IMR-90 (cell line): ENCODE data around the gene ARMCX5. TPM values are rescaled to one million over a fixed set of nuclear protein-coding genes. Genes with fewer than 3 reads are reported as not detected.
A peak's percentile ranks its signal among the peaks of the same experiment; 100 is the strongest.

Experiments used
- ATAC-seq: fragments of 200-7000 bp; cut with Tn5 transposase; 2 replicates; pipeline ENCODE4 v1.9.1; 2020; ENCODE audit warnings: low read depth, mild to moderate bottlenecking, moderate library complexity
- Bru-seq: library from RNA; stranded (reverse); fragments of 400-500 nt; gene quantifications from one replicate; lab custom pipeline; 2021; lab: Mats Ljungman, UMichigan
- BruChase-seq, 2 experiments: library from RNA; stranded (reverse); fragments of 400-500 nt; gene quantifications; one replicate each; lab custom pipeline; 2021; lab: Mats Ljungman, UMichigan
- BruUV-seq: library from RNA; stranded (reverse); fragments of 400-500 nt; replicated peaks from 2 replicates; lab custom pipeline; 2021; lab: Mats Ljungman, UMichigan
- CTCF ChIA-PET: fragments of 300-600 bp; formaldehyde crosslinking; extraction: SDS; loops from one replicate; lab custom pipeline; 2021; ENCODE audit warnings: antibody characterized with exemption; lab: Yijun Ruan, JAX
- POLR2A ChIA-PET: fragments of 300-600 bp; sonication (Branson Sonifier 250); formaldehyde crosslinking; loops from one replicate; lab custom pipeline; 2022; ENCODE audit warnings: antibody characterized with exemption; ENCODE audit not compliant: unreplicated experiment; lab: Charles Lee
- DNase-seq: peaks from one replicate; pipeline ENCODE4 v3.0.0; 2013
- H2AFZ ChIP-seq: replicated peaks from 2 replicates; pipeline ENCODE3; 2013; ENCODE audit warnings: low read length, mild to moderate bottlenecking; ENCODE audit not compliant: poor library complexity
- H2AK5ac ChIP-seq: 2 replicates; pipeline ENCODE4 v1.6.1; 2013; ENCODE audit warnings: low read depth, low read length, inconsistent platforms
- H2AK9ac ChIP-seq: replicated peaks from 2 replicates; pipeline ENCODE3; 2013; ENCODE audit warnings: mild to moderate bottlenecking, low read depth, low read length, moderate library complexity; ENCODE audit not compliant: poor library complexity
- H2BK120ac ChIP-seq: 2 replicates; pipeline ENCODE4 v1.6.1; 2013; ENCODE audit warnings: low read depth, low read length, inconsistent platforms
- H2BK15ac ChIP-seq: 3 replicates; pipeline ENCODE4 v1.6.1; 2013; ENCODE audit warnings: low read depth, low read length, inconsistent platforms
- H2BK20ac ChIP-seq: 2 replicates; pipeline ENCODE4 v1.6.1; 2013; ENCODE audit warnings: low read depth, mild to moderate bottlenecking, inconsistent platforms, low read length, moderate library complexity
- H2BK5ac ChIP-seq: 2 replicates; pipeline ENCODE4 v1.6.1; 2013; ENCODE audit warnings: mild to moderate bottlenecking, low read depth, low read length, inconsistent platforms; ENCODE audit not compliant: poor library complexity, severe bottlenecking
- H3K14ac ChIP-seq: replicated peaks from 2 replicates; pipeline ENCODE4 v1.6.1; 2013; ENCODE audit warnings: low read depth, low read length, inconsistent platforms
- H3K18ac ChIP-seq: 2 replicates; pipeline ENCODE4 v1.6.1; 2013; ENCODE audit warnings: low read depth, low read length, control low read depth
- H3K23ac ChIP-seq: 2 replicates; pipeline ENCODE4 v1.6.1; 2013; ENCODE audit warnings: low read depth, low read length, inconsistent platforms
- H3K27ac ChIP-seq: 2 replicates; pipeline ENCODE4 v1.5.1; 2013; ENCODE audit warnings: mild to moderate bottlenecking, control low read depth, low read length; ENCODE audit not compliant: insufficient read depth
- H3K27me3 ChIP-seq: 2 replicates; pipeline ENCODE4 v1.6.1; 2013; ENCODE audit warnings: low read length; ENCODE audit not compliant: control insufficient read depth, insufficient read depth
- H3K36me3 ChIP-seq: 2 replicates; pipeline ENCODE4 v1.6.1; 2013; ENCODE audit warnings: low read length, mixed read lengths; ENCODE audit not compliant: control insufficient read depth, insufficient read depth
- H3K4ac ChIP-seq: 2 replicates; pipeline ENCODE4 v1.6.1; 2013; ENCODE audit warnings: low read depth, low read length, inconsistent platforms
- H3K4me1 ChIP-seq: 2 replicates; pipeline ENCODE4 v1.6.1; 2013; ENCODE audit warnings: low read length, mixed read lengths; ENCODE audit not compliant: control insufficient read depth, insufficient read depth
- H3K4me2 ChIP-seq: 2 replicates; pipeline ENCODE4 v1.6.1; 2013; ENCODE audit warnings: low read depth, mild to moderate bottlenecking, control low read depth, low read length, moderate library complexity
- H3K4me3 ChIP-seq: 2 replicates; pipeline ENCODE4 v1.5.1; 2013; ENCODE audit warnings: low read depth, mild to moderate bottlenecking, control low read depth, low read length, moderate library complexity; ENCODE audit not compliant: insufficient read depth
- H3K56ac ChIP-seq: 2 replicates; pipeline ENCODE4 v1.6.1; 2013; ENCODE audit warnings: low read length, inconsistent platforms; ENCODE audit not compliant: insufficient read depth; ENCODE audit errors: extremely low read depth
- H3K79me1 ChIP-seq, 2 experiments: 2 replicates each; pipeline ENCODE4 v1.6.1; 2013; ENCODE audit warnings: low read length in 2 of 2, inconsistent platforms in 1 of 2, low read depth in 1 of 2
- H3K9ac ChIP-seq: 2 replicates; pipeline ENCODE4 v1.6.1; 2013; ENCODE audit warnings: low read depth, low read length, control low read depth
- H3K9me1 ChIP-seq: 2 replicates; pipeline ENCODE4 v1.6.1; 2013; ENCODE audit warnings: low read length, inconsistent platforms; ENCODE audit not compliant: insufficient read depth
- H3K9me3 ChIP-seq: 2 replicates; pipeline ENCODE4 v1.6.1; 2013; ENCODE audit warnings: low read length; ENCODE audit not compliant: control insufficient read depth, insufficient read depth
- H4K20me1 ChIP-seq: 2 replicates; pipeline ENCODE4 v1.6.1; 2013; ENCODE audit warnings: low read length, inconsistent platforms; ENCODE audit not compliant: insufficient read depth
- H4K5ac ChIP-seq: 2 replicates; pipeline ENCODE4 v1.6.1; 2013; ENCODE audit warnings: mild to moderate bottlenecking, low read depth, low read length, control low read depth
- H4K8ac ChIP-seq, 2 experiments: 2 replicates each; pipeline ENCODE4 v1.6.1; 2013; ENCODE audit warnings: low read depth in 2 of 2, low read length in 2 of 2, control low read depth in 1 of 2, inconsistent platforms in 1 of 2
- H4K91ac ChIP-seq: 2 replicates; pipeline ENCODE4 v1.6.1; 2013; ENCODE audit warnings: low read depth, low read length, inconsistent platforms; ENCODE audit not compliant: insufficient read depth
- POLR2A ChIP-seq: IDR thresholded peaks from 2 replicates; pipeline ENCODE4 v1.6.1; 2012; ENCODE audit warnings: mild to moderate bottlenecking, low read depth, low read length
- RFX5 ChIP-seq: IDR thresholded peaks from 2 replicates; pipeline ENCODE4 v1.8.0; 2012; ENCODE audit warnings: low read depth, mild to moderate bottlenecking, low read length, moderate library complexity
- SMC3 ChIP-seq: fragments of 150-350 bp; IDR thresholded peaks from 2 replicates; pipeline ENCODE4 v1.6.1; 2016; ENCODE audit warnings: low read depth, mild to moderate bottlenecking, antibody characterized with exemption, low read length, moderate library complexity
- WGBS, 2 experiments: methylation state at CpG; one replicate each; pipeline versions ENCODE4 v1.1.5 to v1.1.7; 2013; ENCODE audit warnings: missing lambda C conversion rate in 2 of 2; ENCODE audit not compliant: insufficient read length in 1 of 2; ENCODE audit errors: extremely low coverage in 2 of 2; 5-methylcytosine and 5-hydroxymethylcytosine counted together
- dilution Hi-C: fragments of 300-500 bp; cut with HindIII; formaldehyde crosslinking; loops from one replicate; pipeline ENCODE4 v1.14.3; 2018; ENCODE audit warnings: low sequenced_read_pairs; ENCODE audit not compliant: unreplicated experiment
- in situ Hi-C: fragments of 300-500 bp; cut with MboI; formaldehyde crosslinking; loops from 3 replicates; pipeline ENCODE4 v1.14.3; 2019; ENCODE audit warnings: low sequenced_read_pairs, inconsistent platforms, mixed read lengths
- intact Hi-C: fragments of 100-400 bp; cut with micrococcal nuclease; formaldehyde crosslinking; loops from 2 replicates; pipeline ENCODE4 v1.10.0; 2022
- long read RNA-seq: library from polyadenylated mRNA; unstranded; transcript quantifications from one replicate; pipeline ENCODE4 v2.0.0, GENCODE V29; 2021; ENCODE audit not compliant: unreplicated experiment
- polyA plus RNA-seq, 3 experiments: library from polyadenylated mRNA; depleted of rRNA; stranded (reverse); fragments of >200 nt; gene quantifications; 2 replicates each; pipeline ENCODE4 v1.2.3, GENCODE V29; 2012; ENCODE audit warnings: low replicate concordance in 1 of 3
- total RNA-seq: library from RNA; depleted of rRNA; stranded (reverse); fragments of >200 nt; gene quantifications from 2 replicates; pipeline ENCODE4 v1.2.3, GENCODE V29; 2012; rRNA removed

Gene ARMCX5
- total RNA-seq (20.8 and 24.9 TPM in 2 replicates), polyA plus RNA-seq (2012; rRNA removed) (9.6 and 12.2 TPM in 2 replicates), Bru-seq, nascent RNA (percentile 65 among the genes with signal in this experiment), BruChase-seq, experiment 1, labeled RNA remaining after a 6-hour chase (percentile 55 among the genes with signal in this experiment), BruChase-seq, experiment 2, labeled RNA remaining after a 2-hour chase (percentile 80 among the genes with signal in this experiment)
- 4.1 and 7.0 TPM in 2 replicates for polyA plus RNA-seq (2012; cell fraction: cytosol; rRNA removed)
- polyA plus RNA-seq (2012; cell fraction: nucleus; rRNA removed; ENCODE audit: low replicate concordance), result 4.9 and 15.3 TPM in 2 replicates
- long read RNA-seq, full-length matches to known transcripts, result 9 of 13 reads
- long read RNA-seq, partial matches to known transcripts, result 3 of 13 reads
- long read RNA-seq, other reads (novel, unspliced or antisense), result 1 of 13 reads

DNA sequence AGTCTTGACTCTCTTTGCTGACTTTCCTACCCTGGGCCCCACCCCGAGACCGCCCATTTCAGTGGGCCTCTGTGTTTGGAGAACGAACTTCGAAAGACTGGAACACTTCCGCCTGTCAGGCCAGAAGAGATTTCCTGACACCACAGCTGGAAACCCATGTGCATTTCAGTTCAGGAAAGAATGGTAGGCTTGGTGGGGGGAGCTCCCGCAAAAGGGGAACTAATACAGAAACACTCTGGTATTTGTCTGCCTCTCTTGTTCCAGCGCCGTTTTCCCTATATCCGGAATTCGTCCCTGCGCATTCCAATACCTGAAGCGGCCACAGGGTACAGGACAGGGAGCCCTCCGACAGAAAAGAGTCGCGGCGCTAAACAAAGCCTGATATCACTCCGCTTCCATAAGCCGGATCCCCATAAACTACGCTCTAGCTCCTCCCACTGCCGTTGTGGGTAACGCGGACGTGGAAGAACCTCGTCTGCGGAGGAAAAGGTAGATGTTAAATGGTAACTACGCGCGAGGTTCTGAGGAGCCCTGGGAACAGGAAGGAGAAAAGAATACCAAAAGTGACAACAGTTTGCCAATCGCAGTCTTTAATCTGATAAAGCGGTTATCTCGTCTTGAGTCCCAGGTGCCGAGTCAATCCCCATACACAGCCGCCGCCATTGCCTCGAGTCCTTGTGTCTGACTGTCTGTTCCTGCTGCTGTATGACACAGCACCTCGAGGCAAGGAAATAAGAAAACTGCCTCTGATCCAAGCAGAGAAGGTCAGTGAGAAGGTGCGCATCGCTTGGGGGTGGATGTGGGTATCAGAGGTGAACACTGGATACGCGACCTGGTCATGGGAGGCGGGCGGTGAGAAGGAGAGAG, at the start of gene ARMCX5:
TSS of gene ARMCX5 (plus strand) at position 432 of the 867 bp plus-strand sequence. CDS start 2,627 bp downstream, outside the sequence.
- Histone ChIP-seq H2AK9ac (peak within 1 kb of the TSS; percentile 56), H4K20me1 (no peaks in the 10 kb centered on the region), H2BK120ac (peak within 1 kb of the TSS; percentile 59; the same call in 1 of the 2 replicates), H3K14ac (peak within 1 kb of the TSS; percentile 97), H3K27ac (peak within 1 kb of the TSS; percentile 85), H3K27me3 (no peaks in the 10 kb centered on the region; the same call in 1 of the 2 replicates), H3K4me1 (no peaks in the 10 kb centered on the region; the same call in 1 of the 2 replicates), H3K23ac (peak within 1 kb of the TSS; percentile 89), H4K91ac (peak within 1 kb of the TSS; percentile 65), H4K8ac (peak within 1 kb of the TSS; percentile 69 to 90), H2AK5ac (no peak within 1 kb of the TSS), H4K5ac (peak within 1 kb of the TSS; percentile 81), H2BK5ac (peak within 1 kb of the TSS; percentile 66), H2BK15ac (no peak within 1 kb of the TSS; the same call in 2 of the 3 replicates), H3K56ac (peak within 1 kb of the TSS; percentile 88), H3K18ac (peak within 1 kb of the TSS; percentile 81), H3K9ac (peak within 1 kb of the TSS; percentile 82), H3K4me3 (peak within 1 kb of the TSS; percentile 93), H3K4me2 (peak within 1 kb of the TSS; percentile 67), H3K4ac (peak within 1 kb of the TSS; percentile 91), H3K79me1 (peaks cover 0 to 15% of the 10 kb centered on the region in 2 experiments; a peak in 3 of 4 replicates), H2AFZ (peak within 1 kb of the TSS; percentile 94), H3K9me3 (no peaks in the 10 kb centered on the region), H3K9me1 (peaks cover 5% of the 10 kb centered on the region; the same call in 1 of the 2 replicates), H2BK20ac (no peak within 1 kb of the TSS; the same call in 1 of the 2 replicates), H3K36me3 (peaks cover 4% of the 10 kb centered on the region; the same call in 1 of the 2 replicates)
- peak; percentile 95 for ATAC-seq
- WGBS, 2 experiments, result 27% methylated on average over 6 of the region's 42 CpGs; no CpG with 5 or more reads in 1 of the 2 experiments
- ChIA-PET POLR2A (no interaction called here), CTCF (no interaction called here)
- TF ChIP-seq RFX5, result no peak
- TF ChIP-seq SMC3, result no peak
- TF ChIP-seq POLR2A, result peak; percentile 74
- DNase-seq, result peak; percentile 87
- dilution Hi-C loops (no loop called here), intact Hi-C loops (loop anchor here (1.0 to 5.0 kb wide), 3 partner anchors 114 to 265 kb away; no protein-coding TSS in a partner anchor), in situ Hi-C loops (no loop called here)
- no TSS peak for BruUV-seq
